ENCODE data around the gene JOSD2.

The JOSD2 gene

GRCh38 chr19:50493171-50493570, 17.8 kb downstream of the JOSD2 start:
- no peak for DNase-seq

- DNase-seq = no peak
Measured at GRCh38 chr19:50492303-50493052, 18.5 kb downstream of the JOSD2 start.

- DNase-seq = no peak
Measured at GRCh38 chr19:50490991-50491472, 20.0 kb downstream of the JOSD2 start.

- no peak for DNase-seq
Measured at GRCh38 chr19:50490411-50490811, 20.6 kb downstream of the JOSD2 start.

GRCh38 chr19:50489461-50490011, 21.5 kb downstream of the JOSD2 start:
- DNase-seq = no peak

- DNase-seq = no peak
Measured at GRCh38 chr19:50488389-50489194, 22.4 kb downstream of the JOSD2 start.

- DNase-seq = no peak
Measured at GRCh38 chr19:50486823-50487515, 24.0 kb downstream of the JOSD2 start.

GRCh38 chr19:50485284-50485955, 25.6 kb downstream of the JOSD2 start:
- no peak for DNase-seq

GRCh38 chr19:50482916-50483315, 28.1 kb downstream of the JOSD2 start:
- no peak for DNase-seq

GRCh38 chr19:50482271-50482855, 28.6 kb downstream of the JOSD2 start:
- DNase-seq = no peak

- no peak for DNase-seq
Measured at GRCh38 chr19:50481351-50482149, 29.4 kb downstream of the JOSD2 start.

GRCh38 chr19:50480281-50481111, 30.5 kb downstream of the JOSD2 start:
- no peak for DNase-seq

GRCh38 chr19:50479761-50480251, 31.2 kb downstream of the JOSD2 start:
- no peak for DNase-seq

- no peak for DNase-seq
Measured at GRCh38 chr19:50478901-50479715, 31.9 kb downstream of the JOSD2 start.

- DNase-seq = no peak
Measured at GRCh38 chr19:50477751-50478515, 33.1 kb downstream of the JOSD2 start.

GRCh38 chr19:50476907-50477238, 34.1 kb downstream of the JOSD2 start:
- DNase-seq = no peak

GRCh38 chr19:50476224-50476906, 34.6 kb downstream of the JOSD2 start, which contains the start of the genes EMC10 and GARIN5A:
TSS of gene EMC10 (plus strand) at chr19:50476507. CDS start at chr19:50476545, 38 bp downstream.
TSS of gene GARIN5A (minus strand) at chr19:50476848. CDS start at chr19:50476388, 460 bp downstream.
- DNase-seq = peak; percentile 90
